Measurements from ENCODE around the gene IFT20. TPM values are rescaled to one million over a fixed set of nuclear protein-coding genes. Genes with fewer than 3 reads are reported as not detected.

The IFT20 gene
- total RNA-seq, 1 donor from 2014 or later = 36.3 TPM

Small RNA genes lying within 50 kb of the gene (microRNA-seq; reads per million reads assigned to microRNA genes)
- gene MIR4723 = 1.1 reads per million

Other genes with a start within 250 kb of the IFT20 start
- gene TMEM97, start 16.3 kb downstream of the IFT20 start, total RNA-seq = 21.8 TPM
- 75.0 TPM for gene TNFAIP1, start 289 bp upstream of the IFT20 start, total RNA-seq
- 30.0 TPM for gene POLDIP2, start 22.1 kb upstream of the IFT20 start, total RNA-seq
- gene SEBOX, start 29.7 kb upstream of the IFT20 start, total RNA-seq = not detected
- 2.1 TPM for gene VTN, start 34.8 kb upstream of the IFT20 start, total RNA-seq
- 12.7 TPM for gene SARM1, start 36.2 kb upstream of the IFT20 start, total RNA-seq
- gene SLC46A1, start 70.7 kb upstream of the IFT20 start, total RNA-seq = 12.8 TPM
- not detected for gene SLC13A2, start 138.2 kb upstream of the IFT20 start, total RNA-seq
- not detected for gene FOXN1, start 170.9 kb upstream of the IFT20 start, total RNA-seq
- gene UNC119, start 217.2 kb upstream of the IFT20 start, total RNA-seq = 28.3 TPM
- gene PIGS, start 236.1 kb upstream of the IFT20 start, total RNA-seq = 40.4 TPM
- 99.7 TPM for gene ALDOC, start 241.4 kb upstream of the IFT20 start, total RNA-seq